ENCODE results near the gene CAB39.

GRCh38 chr2:230784795-230785194, 72.2 kb downstream of the CAB39 start:
- TF ChIP-seq KDM1A (IDR thresholded peaks at IDR 0.05; ENCODE audit: borderline replicate concordance, low read length) (no peak), MAX (IDR thresholded peaks at IDR 0.05) (no peak)

Measured in H1 (cell line).